ENCODE measurements around the gene DPF1.

Gene DPF1

DNA sequence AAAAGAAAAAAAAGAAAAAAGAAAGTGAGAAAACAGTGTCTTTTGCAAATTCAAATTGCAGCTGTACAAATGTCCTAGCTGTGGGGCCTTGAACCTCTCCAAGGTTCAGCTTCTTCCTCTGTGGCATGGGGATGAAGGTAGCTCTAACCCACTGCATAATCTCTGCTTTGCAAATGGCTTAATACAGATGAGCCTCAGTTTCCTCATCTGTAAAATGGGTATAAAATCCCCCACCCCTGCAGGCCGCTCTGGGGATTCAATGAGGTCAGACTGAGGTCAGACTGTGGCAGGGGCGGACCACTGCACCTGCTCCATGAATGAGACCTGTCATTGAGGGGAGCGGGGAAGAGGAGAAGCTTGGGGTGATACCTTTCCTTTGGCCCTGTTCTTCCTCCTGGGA, 5.8 kb downstream of the DPF1 start:
- no peak for DNase-seq

DNA sequence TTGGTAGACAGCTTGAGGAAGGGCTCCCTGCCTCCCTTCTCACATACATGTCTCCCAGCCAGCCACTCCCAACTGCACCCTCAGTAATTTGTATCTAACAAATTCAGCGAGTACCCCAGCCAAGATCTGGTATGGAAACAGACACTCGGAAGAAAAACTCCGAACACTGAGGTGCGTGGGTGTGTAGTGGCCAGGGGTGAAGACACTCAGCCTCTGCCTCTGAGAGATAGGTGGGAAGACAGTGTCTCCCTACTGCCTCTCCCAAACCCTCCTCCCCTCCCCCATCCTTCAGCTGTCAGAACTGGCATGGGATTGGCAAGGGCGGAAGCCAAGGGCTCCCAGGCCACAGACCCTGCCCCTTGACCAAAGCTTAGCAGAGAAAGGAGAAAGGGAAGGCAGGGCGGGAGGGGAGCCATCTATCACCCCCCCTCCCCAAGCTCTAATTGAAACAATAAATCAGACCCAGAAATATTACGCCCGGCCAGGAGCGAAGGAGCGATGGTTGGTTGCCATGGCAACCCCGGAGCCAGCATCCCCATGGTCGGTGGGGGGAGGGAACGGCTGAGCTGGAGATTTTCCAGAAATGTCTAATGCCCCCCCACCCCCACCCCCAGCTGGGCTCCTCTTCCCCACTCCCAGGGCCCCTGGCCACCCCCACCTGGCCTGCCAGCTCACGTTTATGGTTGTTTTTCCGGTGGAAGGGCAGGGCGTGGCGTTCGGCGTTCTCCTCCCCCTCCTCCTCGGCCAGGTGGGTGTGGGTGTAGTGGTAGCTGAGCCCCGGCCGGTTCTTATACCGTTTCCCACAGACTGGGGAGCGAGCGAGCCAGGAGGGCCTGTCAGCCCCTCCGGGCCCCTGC, 7.0 kb downstream of the DPF1 start:
- no peak for DNase-seq

DNA sequence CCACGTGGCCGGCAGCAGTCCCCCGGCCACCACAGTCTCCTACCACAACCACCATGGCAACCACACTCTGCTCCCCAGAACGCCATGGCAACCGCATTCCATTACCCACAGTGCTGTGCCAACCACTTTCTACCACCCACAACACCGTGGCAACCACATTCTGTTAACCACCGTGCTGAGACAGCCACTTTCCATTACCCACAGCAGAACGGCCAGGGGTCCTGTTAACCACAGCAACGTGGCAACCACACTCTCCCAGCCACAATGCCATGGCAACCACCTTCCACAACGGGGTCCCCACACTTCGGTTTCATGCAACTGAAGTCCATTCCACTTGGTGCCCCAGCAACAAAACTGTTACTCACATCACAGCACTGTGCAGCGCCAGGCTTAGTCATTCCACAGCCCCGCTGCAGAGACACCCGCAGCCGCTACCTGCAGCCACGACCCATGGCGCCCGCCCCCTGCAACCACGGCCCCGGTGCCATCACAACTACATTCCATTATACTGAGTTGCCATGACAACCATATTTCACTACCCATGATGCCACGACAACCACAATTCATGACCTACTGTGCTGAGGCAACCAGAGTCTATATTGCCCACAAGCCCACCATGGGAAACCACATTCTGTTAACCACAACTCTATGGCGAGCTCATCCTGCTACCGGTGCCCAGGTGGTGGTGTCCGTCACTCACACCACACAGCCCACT, 10.0 kb downstream of the DPF1 start:
- DNase-seq: peak; percentile 63 to 72

DNA sequence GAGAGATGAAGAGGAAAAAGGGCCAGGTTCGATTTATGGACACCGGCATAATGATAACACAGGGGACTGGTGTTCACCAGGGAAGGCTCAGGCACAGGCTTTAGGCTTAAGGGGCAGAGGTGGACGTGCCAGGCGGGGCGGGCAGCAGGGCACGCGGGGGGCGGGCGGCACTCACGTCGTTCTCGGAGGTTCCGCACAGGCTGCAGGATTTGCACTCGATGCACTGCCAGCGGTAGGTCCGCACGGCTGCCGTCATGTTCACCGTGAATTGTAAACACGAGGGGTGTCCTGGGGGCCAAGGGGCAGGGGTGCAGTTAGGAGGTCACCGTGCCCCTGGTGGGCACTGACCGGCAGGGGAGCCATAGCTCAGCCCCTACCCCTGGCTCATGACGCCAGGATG, 10.6 kb downstream of the DPF1 start:
- no peak for DNase-seq

DNA sequence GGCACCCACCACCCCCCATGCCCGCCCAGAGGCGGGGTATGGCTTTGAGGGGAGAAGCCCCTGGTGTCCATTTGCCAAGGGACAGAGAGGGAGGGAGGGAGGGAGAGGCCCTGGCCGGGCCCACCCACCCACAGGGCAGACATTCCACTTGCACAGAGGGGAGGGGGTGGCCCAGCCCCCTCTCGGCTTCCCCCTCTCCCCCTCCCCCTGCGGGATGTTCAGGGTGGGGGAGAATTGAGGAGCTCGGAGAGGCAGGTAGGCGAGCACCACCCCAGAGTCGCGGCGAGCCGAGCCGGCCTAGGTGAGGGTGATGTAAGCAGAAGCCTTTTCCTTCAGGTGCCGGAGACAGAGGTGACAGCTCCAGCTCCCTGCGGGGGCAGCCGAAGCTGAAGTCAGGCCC, 12.3 kb downstream of the DPF1 start:
- no peak for DNase-seq

DNA sequence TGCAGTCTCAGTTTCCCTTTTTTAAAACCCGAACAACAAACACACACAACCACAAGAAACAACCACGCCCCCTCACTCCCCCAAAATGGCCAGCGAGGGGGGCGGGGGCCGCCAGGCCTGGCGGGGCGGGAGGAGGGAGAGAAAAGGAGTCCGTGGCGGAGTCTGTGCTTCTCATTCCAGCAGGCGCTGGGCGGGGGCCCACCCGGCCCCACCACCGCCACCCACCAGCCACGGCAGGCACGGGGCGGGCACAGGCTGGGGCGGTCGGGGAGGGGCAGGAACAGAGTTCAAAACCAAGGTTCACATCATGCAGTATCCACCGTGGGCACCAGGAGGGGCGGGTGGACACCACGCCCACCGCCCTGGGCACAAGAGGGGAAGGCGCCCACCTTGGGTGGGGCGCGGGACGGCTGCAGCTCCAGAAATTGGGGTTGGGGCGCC, 12.9 kb downstream of the DPF1 start:
- DNase-seq: no peak

DNA sequence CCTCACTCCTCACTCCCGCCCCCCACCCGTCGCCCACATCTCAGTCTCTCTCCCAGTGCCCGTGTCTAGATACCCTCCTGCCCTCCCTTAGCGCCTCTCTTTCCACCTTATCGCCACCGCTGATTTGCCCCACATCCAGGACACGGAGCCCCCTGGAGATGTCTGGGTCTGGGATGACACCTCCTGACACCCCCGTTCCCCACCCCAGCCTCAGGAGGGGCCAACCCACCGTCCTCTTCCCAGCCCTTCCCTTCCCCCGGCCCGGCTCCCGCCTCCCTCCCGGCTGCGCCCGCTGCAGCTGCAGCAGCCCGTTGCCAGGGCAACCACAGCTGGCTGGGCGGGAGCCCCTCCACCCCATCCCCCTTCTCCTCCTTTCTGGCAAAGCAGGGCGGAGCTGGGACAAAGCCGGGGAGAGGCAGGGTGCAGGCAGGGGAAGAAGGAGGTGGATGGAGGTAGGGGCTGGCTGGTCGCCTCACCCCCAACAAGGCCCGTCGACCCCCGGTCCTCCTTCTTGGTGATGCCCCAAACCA, 13.5 kb downstream of the DPF1 start:
- no peak for DNase-seq

DNA sequence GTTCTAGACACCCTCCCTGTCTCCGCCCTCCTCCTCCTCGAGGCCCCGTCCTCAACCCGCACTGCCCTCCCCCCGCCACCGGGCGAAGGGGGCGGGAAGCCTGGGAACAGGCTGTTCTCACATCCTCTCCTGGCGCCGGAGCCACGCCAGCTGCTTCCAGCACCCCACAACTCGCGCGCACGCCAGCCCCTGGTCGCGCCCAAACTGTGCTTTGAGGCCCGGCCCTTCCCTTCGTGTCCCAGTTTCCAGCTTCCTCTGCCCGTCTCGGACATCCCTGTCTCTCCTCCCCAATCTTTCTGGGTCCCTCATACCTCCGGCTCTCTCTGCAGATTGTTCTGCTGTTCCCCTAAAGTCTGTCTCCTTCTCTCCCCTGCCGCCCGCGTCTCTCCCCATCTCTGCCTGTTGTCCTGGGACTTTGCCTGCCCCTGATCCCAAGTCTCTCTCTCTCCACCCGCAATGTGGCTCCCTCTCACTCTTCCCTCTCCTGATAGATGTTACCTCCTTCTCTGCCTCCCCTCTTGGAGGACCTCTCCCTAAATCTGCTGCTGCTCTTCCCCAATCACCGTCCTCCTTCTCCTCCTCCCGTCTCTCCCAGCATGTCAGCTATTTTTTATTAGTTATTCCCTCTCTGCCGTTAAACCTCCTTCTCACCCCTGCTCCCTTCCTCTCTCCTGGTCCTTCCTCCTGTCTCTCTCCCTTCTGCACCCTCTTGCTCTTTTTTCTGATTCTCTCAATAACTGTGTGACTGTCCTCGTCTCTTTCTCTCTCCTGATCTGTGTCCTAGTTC, 14.2 kb downstream of the DPF1 start:
- no peak for DNase-seq

DNA sequence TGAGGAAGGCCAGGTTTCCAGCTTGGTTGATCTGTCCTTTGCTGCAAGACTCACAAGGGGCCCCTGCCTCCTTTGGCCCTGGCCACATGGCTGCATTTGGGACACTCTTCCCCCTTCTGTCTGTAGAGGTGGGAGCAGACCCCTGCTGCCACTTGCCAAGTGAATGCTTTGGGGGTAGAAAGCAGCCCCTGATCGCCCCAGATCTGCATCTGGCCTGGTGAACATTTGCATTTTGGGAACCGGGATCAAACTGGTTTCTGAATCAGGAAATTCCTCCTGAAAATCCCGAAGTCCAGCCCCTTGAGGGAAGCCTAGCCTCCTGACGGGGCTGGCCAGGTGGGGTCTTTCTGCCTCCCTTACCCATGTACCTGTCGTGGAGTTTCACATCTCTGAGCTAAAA, 14.9 kb downstream of the DPF1 start:
- DNase-seq: no peak

DNA sequence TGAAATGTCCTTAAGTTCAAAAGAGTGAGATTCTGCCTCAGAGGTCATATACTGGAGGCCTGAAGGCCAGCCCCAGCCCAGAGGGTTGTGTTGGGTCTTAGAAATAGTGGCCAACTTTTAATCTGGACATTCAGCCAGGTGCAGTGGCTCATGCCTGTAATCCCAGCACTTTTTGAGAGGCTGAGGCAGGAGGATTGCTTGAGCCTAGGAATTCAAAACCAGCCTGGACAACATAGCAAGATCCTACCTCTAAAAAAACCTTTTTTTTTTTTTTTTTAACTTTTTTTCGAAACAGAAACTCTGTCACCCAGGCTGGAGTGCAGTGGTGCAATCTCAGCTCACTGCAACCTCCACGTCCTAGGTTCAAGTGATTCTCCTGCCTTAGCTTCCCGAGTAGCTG, 15.5 kb downstream of the DPF1 start:
- DNase-seq: no peak

DNA sequence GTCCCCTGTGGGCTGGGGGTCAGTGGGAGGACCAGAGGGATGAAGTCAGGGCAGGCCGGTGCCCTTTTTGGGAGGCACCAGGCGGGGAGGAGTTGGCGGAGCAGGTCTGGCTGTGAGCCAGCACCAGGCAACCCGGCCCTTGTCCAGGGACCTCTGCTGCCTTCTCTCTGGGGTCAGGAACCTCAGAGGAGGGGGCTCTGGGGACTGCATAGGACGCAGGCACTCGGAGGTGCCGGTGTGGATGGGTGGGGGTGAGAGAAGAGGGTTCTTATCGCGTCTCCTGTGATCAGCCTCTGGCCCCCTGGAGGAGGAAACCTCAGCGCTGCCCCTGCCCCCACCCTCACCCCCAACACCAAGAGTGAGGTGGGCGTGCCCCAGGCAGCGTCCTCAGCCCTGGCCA, 16.5 kb downstream of the DPF1 start:
- no peak for DNase-seq

DNA sequence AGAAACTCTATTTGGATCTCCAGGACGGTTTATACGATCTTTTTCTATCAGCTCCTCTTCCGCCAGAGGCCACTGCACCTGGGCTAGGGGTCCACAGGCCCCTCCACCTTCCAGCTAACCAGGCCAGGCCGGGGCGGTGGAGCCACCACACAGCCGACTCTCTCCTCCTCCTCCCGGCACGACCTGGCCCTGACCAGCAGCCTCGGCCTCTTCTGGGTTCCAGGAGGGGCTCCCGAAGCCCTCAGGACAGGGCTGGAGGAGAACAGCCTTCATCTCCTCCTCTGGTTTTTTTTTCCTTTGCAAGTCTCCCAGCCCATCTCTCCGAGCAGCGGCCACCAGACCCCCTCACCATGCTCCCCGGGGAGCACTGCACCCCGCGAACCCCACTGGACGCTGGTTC, 17.1 kb downstream of the DPF1 start:
- no peak for DNase-seq

DNA sequence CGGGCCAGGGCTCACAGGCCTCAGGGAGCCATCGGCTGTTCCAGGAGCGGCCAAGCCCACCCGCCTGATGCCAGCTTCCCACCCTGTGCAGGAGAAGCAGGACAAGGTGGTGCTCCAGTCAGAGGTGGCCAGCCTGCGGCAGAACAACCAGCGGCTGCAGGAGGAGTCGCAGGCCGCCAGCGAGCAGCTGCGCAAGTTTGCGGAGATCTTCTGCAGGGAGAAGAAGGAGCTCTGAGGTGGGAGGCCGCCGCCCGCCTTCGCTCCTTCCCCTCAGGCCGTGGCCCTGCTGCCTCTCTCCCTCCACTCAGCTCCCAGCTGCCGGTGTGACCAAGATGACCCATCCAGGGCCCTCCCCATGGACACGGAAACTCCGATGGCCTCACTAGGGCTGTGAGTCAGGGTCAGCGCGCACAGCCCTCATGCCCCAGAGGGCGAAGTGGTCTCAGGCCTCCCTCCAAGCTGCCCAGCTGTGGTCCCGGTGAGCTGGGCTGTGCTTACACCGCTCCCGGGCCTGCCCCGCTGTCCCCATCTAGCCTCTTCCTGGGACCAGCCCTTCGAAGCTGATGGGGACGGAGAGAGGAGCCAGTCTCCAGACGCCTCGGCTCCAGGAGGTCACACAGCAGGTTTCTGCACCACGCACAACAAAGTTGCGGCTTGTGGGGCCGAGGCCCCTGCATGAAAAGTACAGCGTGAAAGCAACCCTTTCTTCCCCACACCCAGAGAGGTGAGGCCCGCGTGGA, 17.8 kb downstream of the DPF1 start:
- DNase-seq: no peak

DNA sequence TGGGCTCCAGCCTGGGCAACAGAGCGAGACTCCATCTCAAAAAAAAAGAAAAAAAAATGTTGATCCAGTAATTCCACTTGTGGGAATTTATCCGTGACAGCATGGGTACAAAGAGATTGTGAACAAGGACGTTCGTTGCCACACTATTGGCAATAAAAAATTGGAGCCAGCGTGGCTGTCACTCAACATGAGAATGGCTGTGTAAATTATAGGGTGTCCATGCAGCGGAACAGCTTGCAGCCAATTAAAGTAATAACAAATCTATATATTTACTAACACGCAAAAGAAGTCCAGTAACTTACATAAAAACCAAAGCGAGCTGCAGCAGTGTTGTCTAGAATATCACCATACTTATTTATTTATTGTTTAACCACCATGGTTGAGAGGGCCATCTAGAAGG, 19.3 kb downstream of the DPF1 start:
- DNase-seq: no peak

DNA sequence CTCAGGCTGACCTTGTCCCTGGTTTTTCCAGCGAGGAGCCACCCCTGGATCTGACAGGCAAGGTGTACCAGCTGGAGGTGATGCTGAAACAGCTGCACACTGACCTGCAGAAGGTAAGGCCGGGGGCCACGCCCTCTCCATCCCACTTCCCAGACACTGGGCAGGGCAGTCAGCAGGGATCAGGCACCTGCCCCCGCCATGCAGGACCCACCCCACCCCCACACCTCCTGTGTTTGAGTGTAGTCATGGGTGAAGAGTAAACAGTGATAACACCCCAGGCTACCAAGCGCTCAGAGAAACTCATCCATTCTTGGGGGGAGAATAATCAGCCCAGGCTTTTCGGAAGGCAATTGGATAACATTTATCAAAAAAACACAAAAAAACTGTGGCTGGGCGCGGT, 19.9 kb downstream of the DPF1 start:
- DNase-seq: no peak

DNA sequence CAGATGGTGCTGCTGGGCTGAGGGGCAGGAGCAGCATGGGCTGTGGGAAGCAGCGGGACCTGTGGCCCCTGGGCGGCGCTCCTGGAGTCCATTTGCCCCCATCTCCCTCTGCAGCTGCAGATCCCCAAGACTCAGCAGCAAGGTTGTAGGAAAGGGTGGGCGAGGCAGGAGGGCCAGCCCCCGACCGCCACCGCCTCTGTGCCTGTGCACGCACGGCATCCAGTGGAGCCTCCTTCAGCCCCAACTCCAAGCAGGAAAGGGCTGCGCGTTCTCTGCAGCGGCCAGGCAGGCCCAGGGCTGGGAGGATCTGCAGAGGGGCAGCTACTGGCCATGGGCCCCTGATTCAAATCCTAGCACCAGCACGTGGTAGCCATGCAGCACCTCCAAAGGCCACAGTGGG, 20.8 kb downstream of the DPF1 start:
- DNase-seq: no peak

DNA sequence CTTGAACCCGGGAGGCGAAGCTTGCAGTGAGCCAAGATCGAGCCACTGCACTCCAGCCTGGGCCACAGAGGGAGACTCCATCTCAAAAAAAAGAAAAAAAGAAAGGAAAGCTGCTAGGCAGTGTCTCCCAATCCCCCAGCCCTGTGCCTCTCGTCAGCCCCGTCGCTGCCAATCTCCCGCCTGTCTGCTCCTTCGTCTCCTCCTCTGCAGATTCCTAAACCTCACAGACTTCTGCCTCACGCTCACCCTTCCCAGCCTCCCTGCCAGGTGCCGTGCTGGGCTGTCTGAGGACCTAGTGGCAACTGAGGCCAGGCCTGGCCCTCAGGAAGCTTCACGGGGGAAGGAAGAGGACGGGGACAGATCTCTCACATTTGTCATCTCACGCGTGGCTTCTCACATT, 21.5 kb downstream of the DPF1 start:
- DNase-seq: no peak

DNA sequence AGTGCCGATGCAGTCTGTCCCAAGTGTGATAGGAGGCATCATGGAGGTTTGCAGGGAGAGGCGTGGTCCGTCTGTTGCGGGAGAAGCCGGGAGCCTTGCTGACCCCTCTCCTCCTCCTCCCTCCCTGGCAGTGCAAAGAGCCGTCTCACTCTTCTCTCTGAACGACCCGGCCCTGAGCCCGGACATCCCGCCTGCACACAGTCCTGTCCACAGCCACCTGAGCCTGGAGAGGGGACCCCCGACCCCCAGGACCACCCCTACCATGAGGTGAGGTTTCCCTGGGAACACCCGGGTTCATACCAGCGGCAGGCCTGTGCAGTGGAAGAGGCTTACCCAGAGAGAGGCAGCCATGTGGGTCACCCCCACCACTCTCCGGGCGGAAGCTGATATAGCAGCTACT, 22.3 kb downstream of the DPF1 start:
- DNase-seq: no peak

DNA sequence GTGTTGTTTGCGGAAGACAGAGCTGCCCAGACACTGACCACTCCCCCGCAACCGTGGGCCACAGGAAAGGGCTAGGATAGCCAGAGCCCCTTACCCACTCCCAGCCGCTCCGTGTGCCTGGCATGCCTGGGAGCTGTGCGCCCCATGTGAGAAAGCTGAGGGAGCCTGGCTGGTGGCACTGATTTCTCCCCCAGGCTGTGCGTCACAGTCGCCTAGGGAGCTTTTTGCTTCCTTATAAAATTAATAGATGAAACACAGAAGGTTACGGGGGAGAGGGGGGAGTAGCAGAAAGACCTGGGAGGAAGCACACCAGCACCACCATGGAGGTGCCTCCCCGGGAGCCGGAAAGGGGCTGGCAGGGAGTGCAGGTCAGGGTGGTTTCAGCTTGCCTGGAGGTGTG, 24.7 kb downstream of the DPF1 start:
- DNase-seq: no peak

DNA sequence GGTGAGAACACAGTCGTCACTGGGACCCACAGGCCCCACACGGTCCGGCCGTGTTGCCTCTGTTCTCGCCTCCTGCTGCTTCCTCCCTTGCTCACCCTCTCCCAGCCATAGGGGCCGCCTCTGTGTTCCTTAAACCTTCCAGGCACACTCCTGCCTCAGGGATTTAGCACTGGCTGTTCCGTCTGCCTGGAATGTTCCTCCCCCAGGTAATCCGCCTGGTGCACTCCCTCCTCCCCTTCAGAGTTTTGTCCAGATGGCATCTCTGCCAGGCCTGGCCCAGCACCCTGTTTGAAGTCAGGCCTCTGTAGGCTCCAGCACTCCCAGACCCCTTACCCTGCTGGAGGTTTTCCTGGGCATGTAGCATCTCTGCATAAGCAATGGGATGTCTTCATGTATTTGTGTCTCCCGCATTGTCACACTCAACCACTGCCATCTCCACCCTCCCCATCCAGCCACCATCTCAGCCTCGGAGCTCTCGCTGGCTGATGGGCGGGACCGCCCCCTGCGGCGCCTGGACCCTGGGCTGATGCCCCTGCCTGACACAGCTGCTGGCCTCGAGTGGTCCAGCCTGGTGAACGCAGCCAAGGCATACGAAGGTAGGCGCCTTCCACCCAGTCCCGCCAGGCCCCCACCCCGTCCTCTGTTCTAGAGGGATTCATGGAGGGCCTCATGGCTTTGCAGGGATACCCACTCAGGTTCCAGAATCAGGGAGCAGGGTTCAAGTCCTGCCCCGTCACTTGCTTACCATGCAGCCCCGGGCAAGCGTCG, 25.9 kb downstream of the DPF1 start:
- no peak for DNase-seq

DNA sequence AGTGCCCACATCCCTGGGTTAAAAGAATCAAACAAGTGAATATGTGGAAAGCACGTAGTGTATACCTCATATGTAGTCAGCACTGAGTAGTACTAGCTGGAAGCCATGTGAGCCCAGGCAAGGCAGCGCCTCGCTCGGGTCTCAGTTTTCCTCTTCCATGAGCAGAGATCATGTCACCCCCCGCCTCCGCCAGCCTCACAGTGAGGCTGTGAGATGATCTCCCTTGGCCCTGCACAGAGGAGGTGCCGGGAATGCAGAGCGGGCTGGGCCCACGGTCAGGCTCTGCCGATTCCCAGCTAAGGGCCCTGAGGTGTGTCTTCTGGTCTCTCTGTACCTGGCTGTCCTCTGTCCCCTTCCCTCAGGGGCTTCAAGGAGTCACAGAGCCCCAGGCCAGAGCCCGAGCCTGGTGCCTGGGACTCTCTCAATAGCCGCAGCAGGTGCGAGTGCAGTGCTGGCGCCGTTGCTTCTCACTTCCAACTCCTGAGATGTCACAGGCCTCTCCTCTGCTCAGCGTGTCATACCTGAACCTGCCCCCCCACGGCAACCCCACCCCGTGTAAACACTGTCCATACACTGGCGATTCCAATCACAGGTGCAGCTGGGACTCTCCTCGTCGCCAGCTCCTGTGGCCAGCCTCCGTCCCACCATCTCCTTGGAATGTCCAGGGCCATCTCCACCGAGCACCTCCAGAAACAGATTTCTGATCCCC, 26.9 kb downstream of the DPF1 start:
- no peak for DNase-seq

Measured in activated CD4-positive, alpha-beta T cell treated with anti-CD3 and anti-CD28 coated beads, Interleukin-2, amount 50 U/mL, for 48 hours (primary cell).